G401 (cell line): ENCODE measurements around the gene TUBA1B. TPM values are rescaled to one million over a fixed set of nuclear protein-coding genes. Genes with fewer than 3 reads are reported as not detected.

Experiments
- DNase-seq: peaks from one replicate; pipeline ENCODE4 v3.0.0-alpha.2; 2015; ENCODE audit warnings: low spot score
- in situ Hi-C: cut with HindIII; loops from 2 replicates; pipeline ENCODE4 v1.10.0; 2016; ENCODE audit warnings: low sequenced_read_pairs, mixed read lengths
- total RNA-seq: library from RNA; depleted of rRNA; stranded (reverse); fragments of >200 nt; shearing (Covaris generic); gene quantifications from 2 replicates; pipeline ENCODE4 v1.2.3, GENCODE V29; 2014; rRNA removed

The TUBA1B gene
- total RNA-seq, 1 experiment from 2014 or later = 3,054 TPM

- no peak for DNase-seq
- in situ Hi-C loops = no loop called here
These were observed 38.3 kb downstream of the TUBA1B start for GRCh38 chr12:49092816-49093406.

- peak; percentile 58 for DNase-seq
- in situ Hi-C loops = no loop called here
These were observed 38.9 kb downstream of the TUBA1B start for GRCh38 chr12:49092086-49092815.

- in situ Hi-C loops = no loop called here
These were observed 39.4 kb downstream of the TUBA1B start for GRCh38 chr12:49091836-49092085.

GRCh38 chr12:49091056-49091835 is 39.9 kb downstream of the TUBA1B start:
- in situ Hi-C loops = no loop called here
- no peak for DNase-seq

More at GRCh38 chr12:49091836-49092085, 39.4 kb downstream of the TUBA1B start:
- DNase-seq = no peak

GRCh38 chr12:49089821-49090773 is 41.1 kb downstream of the TUBA1B start:
- peak; percentile 32 for DNase-seq
- in situ Hi-C loops = no loop called here

GRCh38 chr12:49088932-49089330 is 42.3 kb downstream of the TUBA1B start:
- DNase-seq = no peak
- in situ Hi-C loops = no loop called here

GRCh38 chr12:49088150-49088931 is 42.9 kb downstream of the TUBA1B start:
- in situ Hi-C loops = no loop called here
- DNase-seq = peak; percentile 95

GRCh38 chr12:49086116-49086515 is 45.1 kb downstream of the TUBA1B start:
- in situ Hi-C loops = no loop called here

GRCh38 chr12:49084438-49084837 is 46.8 kb downstream of the TUBA1B start:
- no peak for DNase-seq
- in situ Hi-C loops = no loop called here

More at GRCh38 chr12:49086116-49086515, 45.1 kb downstream of the TUBA1B start:
- DNase-seq = no peak

GRCh38 chr12:49079793-49080192 is 51.4 kb downstream of the TUBA1B start:
- in situ Hi-C loops = no loop called here
- no peak for DNase-seq

Other genes with a start within 250 kb of the TUBA1B start
- 2.0 and 2.8 TPM in 2 replicates for gene FKBP11, start 205.9 kb downstream of the TUBA1B start, total RNA-seq
- 118 and 141 TPM in 2 replicates for gene ARF3, start 173.9 kb downstream of the TUBA1B start, total RNA-seq
- 3.9 and 10.1 TPM in 2 replicates for gene WNT10B, start 159.7 kb downstream of the TUBA1B start, total RNA-seq
- gene WNT1, start 153.1 kb downstream of the TUBA1B start, total RNA-seq = not detected in 2 replicates
- 2.3 and 5.2 TPM in 2 replicates for gene DDN, start 132.0 kb downstream of the TUBA1B start, total RNA-seq
- 63.5 and 71.2 TPM in 2 replicates for gene PRKAG1, start 112.6 kb downstream of the TUBA1B start, total RNA-seq
- 13.8 and 18.6 TPM in 2 replicates for gene KMT2D, start 70.6 kb downstream of the TUBA1B start, total RNA-seq
- gene RHEBL1, start 61.4 kb downstream of the TUBA1B start, total RNA-seq = 2.5 and 3.5 TPM in 2 replicates
- 0.06 TPM in 1 of 2 replicates, not detected in the other for gene DHH, start 36.6 kb downstream of the TUBA1B start, total RNA-seq
- gene LMBR1L, start 20.5 kb downstream of the TUBA1B start, total RNA-seq = 26.8 and 40.8 TPM in 2 replicates
- 446 and 521 TPM in 2 replicates for gene TUBA1A, start 57.7 kb upstream of the TUBA1B start, total RNA-seq
- gene TUBA1C, start 133.7 kb upstream of the TUBA1B start, total RNA-seq = 279 and 457 TPM in 2 replicates
- 1.8 and 2.2 TPM in 2 replicates for gene PRPH, start 163.8 kb upstream of the TUBA1B start, total RNA-seq
- gene TROAP, start 191.9 kb upstream of the TUBA1B start, total RNA-seq = 39.1 and 43.0 TPM in 2 replicates
- 9.7 and 16.4 TPM in 2 replicates for gene C1QL4, start 205.8 kb upstream of the TUBA1B start, total RNA-seq
- gene DNAJC22, start 215.5 kb upstream of the TUBA1B start, total RNA-seq = 3.2 and 4.1 TPM in 2 replicates
- 65.1 and 67.0 TPM in 2 replicates for gene SPATS2, start 236.1 kb upstream of the TUBA1B start, total RNA-seq